Activated CD4-positive, alpha-beta T cell treated with anti-CD3 and anti-CD28 coated beads, Interleukin-2, amount 50 U/mL, for 16 hours (primary cell): ENCODE measurements around the gene INSR.
"Not testable (repeated sequence)": the region's sequence is repeated elsewhere in the genome, so short reads cannot be mapped to it uniquely, and the experiment has no call there.

Experiments
- DNase-seq: peaks from one replicate; pipeline ENCODE4 v3.0.0-alpha.2; 2020

INSR gene

GRCh38 chr19:7187605-7188339 lies 106.4 kb downstream of the INSR start:
- no peak for DNase-seq

GRCh38 chr19:7182489-7182888 lies 111.7 kb downstream of the INSR start:
- DNase-seq, result no peak

- no peak for DNase-seq
These were observed 114.3 kb downstream of the INSR start for GRCh38 chr19:7179917-7180306.

GRCh38 chr19:7177926-7178325 lies 116.3 kb downstream of the INSR start:
- no peak for DNase-seq

- DNase-seq, result no peak
These were observed 117.4 kb downstream of the INSR start for GRCh38 chr19:7176792-7177191.

GRCh38 chr19:7172794-7173193 lies 121.4 kb downstream of the INSR start:
- no peak for DNase-seq

- DNase-seq, result no peak
These were observed 123.2 kb downstream of the INSR start for GRCh38 chr19:7170983-7171382.

- DNase-seq, result no peak
These were observed 125.3 kb downstream of the INSR start for GRCh38 chr19:7168941-7169340.

GRCh38 chr19:7161292-7161691 lies 132.9 kb downstream of the INSR start:
- no peak for DNase-seq

GRCh38 chr19:7159105-7159933 lies 134.9 kb downstream of the INSR start:
- DNase-seq, result no peak

- no peak for DNase-seq
These were observed 141.2 kb downstream of the INSR start for GRCh38 chr19:7153022-7153421.

- DNase-seq, result no peak
These were observed 141.6 kb downstream of the INSR start for GRCh38 chr19:7152568-7152967.

- DNase-seq, result no peak
These were observed 144.1 kb downstream of the INSR start for GRCh38 chr19:7149956-7150705.

GRCh38 chr19:7147119-7147675 lies 147.0 kb downstream of the INSR start:
- not testable (repeated sequence) for DNase-seq

GRCh38 chr19:7146086-7146485 lies 148.1 kb downstream of the INSR start:
- DNase-seq, result not testable (repeated sequence)

GRCh38 chr19:7145494-7145893 lies 148.7 kb downstream of the INSR start:
- no peak for DNase-seq

- no peak for DNase-seq
These were observed 151.4 kb downstream of the INSR start for GRCh38 chr19:7142771-7143170.

- no peak for DNase-seq
These were observed 154.1 kb downstream of the INSR start for GRCh38 chr19:7140137-7140536.

GRCh38 chr19:7139095-7139494 lies 155.1 kb downstream of the INSR start:
- no peak for DNase-seq

GRCh38 chr19:7138402-7138801 lies 155.8 kb downstream of the INSR start:
- DNase-seq, result no peak

- no peak for DNase-seq
These were observed 157.1 kb downstream of the INSR start for GRCh38 chr19:7137120-7137519.

- no peak for DNase-seq
These were observed 162.2 kb downstream of the INSR start for GRCh38 chr19:7132054-7132453.

- no peak for DNase-seq
These were observed 164.2 kb downstream of the INSR start for GRCh38 chr19:7130043-7130442.
